IPS-11a (cell line): ENCODE measurements around the gene PLEKHM2.
"Not testable (repeated sequence)": the region's sequence is repeated elsewhere in the genome, so short reads cannot be mapped to it uniquely, and the experiment has no call there.

Experiments used
- H3K4me3 ChIP-seq: one replicate; pipeline ENCODE4 v1.5.1; 2013; ENCODE audit warnings: low read depth, low read length, control low read depth

PLEKHM2 gene

GRCh38 chr1:15698201-15698600 is 14.1 kb downstream of the PLEKHM2 start:
- H3K4me3 ChIP-seq, result no peak overlapping the region

- H3K4me3 ChIP-seq, result not testable (repeated sequence)
Measured at GRCh38 chr1:15699321-15699720, 15.2 kb downstream of the PLEKHM2 start.

GRCh38 chr1:15700508-15700907 is 16.4 kb downstream of the PLEKHM2 start:
- no peak overlapping the region for H3K4me3 ChIP-seq

GRCh38 chr1:15701784-15702183 is 17.7 kb downstream of the PLEKHM2 start:
- no peak overlapping the region for H3K4me3 ChIP-seq

- no peak overlapping the region for H3K4me3 ChIP-seq
Measured at GRCh38 chr1:15702722-15703550, 18.8 kb downstream of the PLEKHM2 start.

- no peak overlapping the region for H3K4me3 ChIP-seq
Measured at GRCh38 chr1:15703562-15703961, 19.4 kb downstream of the PLEKHM2 start.

- H3K4me3 ChIP-seq, result no peak overlapping the region
Measured at GRCh38 chr1:15704526-15705183, 20.5 kb downstream of the PLEKHM2 start.

GRCh38 chr1:15705184-15705566 is 21.1 kb downstream of the PLEKHM2 start:
- no peak overlapping the region for H3K4me3 ChIP-seq

GRCh38 chr1:15706751-15707150 is 22.6 kb downstream of the PLEKHM2 start:
- no peak overlapping the region for H3K4me3 ChIP-seq

- H3K4me3 ChIP-seq, result no peak overlapping the region
Measured at GRCh38 chr1:15707239-15707925, 23.3 kb downstream of the PLEKHM2 start.

- H3K4me3 ChIP-seq, result no peak overlapping the region
Measured at GRCh38 chr1:15708486-15709137, 24.5 kb downstream of the PLEKHM2 start.

GRCh38 chr1:15709226-15709625 is 25.1 kb downstream of the PLEKHM2 start:
- H3K4me3 ChIP-seq, result no peak overlapping the region

- H3K4me3 ChIP-seq, result no peak overlapping the region
Measured at GRCh38 chr1:15712168-15712567, 28.0 kb downstream of the PLEKHM2 start.

- no peak overlapping the region for H3K4me3 ChIP-seq
Measured at GRCh38 chr1:15714406-15715136, 30.5 kb downstream of the PLEKHM2 start.

GRCh38 chr1:15717418-15718125 is 33.5 kb downstream of the PLEKHM2 start:
- H3K4me3 ChIP-seq, result no peak overlapping the region

GRCh38 chr1:15718199-15718601 is 34.1 kb downstream of the PLEKHM2 start:
- H3K4me3 ChIP-seq, result no peak overlapping the region

GRCh38 chr1:15719381-15720120 is 35.4 kb downstream of the PLEKHM2 start:
- H3K4me3 ChIP-seq, result no peak overlapping the region

- H3K4me3 ChIP-seq, result no peak overlapping the region
Measured at GRCh38 chr1:15720861-15721260, 36.7 kb downstream of the PLEKHM2 start.

- H3K4me3 ChIP-seq, result no peak overlapping the region
Measured at GRCh38 chr1:15722411-15722810, 38.3 kb downstream of the PLEKHM2 start.
